COLO829 (cell line): ENCODE data around the gene PPP2R2D.
"Not testable (repeated sequence)": the region's sequence is repeated elsewhere in the genome, so short reads cannot be mapped to it uniquely, and the experiment has no call there.

Source experiments
- DNase-seq: peaks from one replicate; pipeline ENCODE4 v3.0.0; 2012; ENCODE audit warnings: low spot score

PPP2R2D gene

DNA sequence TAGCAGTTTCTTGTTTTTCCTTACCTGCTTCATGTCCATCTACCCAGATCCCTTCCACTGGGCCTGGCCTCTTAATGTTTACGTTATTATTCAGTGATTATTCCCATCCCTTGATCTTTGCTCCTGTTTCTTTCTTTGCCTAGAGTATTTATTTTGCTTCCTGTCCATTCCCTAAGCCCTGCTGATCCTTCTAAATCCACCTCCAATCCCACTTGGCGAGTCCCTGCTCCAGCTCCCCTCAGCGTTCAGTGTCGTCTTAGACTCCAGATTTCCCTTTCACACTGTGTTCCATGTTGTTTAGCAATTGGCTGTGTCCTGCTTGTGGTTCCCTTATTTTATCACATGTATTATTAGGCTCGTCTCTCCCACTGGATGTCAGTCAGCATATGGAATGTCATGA is 7.3 kb downstream of the PPP2R2D start:
- no peak for DNase-seq

DNA sequence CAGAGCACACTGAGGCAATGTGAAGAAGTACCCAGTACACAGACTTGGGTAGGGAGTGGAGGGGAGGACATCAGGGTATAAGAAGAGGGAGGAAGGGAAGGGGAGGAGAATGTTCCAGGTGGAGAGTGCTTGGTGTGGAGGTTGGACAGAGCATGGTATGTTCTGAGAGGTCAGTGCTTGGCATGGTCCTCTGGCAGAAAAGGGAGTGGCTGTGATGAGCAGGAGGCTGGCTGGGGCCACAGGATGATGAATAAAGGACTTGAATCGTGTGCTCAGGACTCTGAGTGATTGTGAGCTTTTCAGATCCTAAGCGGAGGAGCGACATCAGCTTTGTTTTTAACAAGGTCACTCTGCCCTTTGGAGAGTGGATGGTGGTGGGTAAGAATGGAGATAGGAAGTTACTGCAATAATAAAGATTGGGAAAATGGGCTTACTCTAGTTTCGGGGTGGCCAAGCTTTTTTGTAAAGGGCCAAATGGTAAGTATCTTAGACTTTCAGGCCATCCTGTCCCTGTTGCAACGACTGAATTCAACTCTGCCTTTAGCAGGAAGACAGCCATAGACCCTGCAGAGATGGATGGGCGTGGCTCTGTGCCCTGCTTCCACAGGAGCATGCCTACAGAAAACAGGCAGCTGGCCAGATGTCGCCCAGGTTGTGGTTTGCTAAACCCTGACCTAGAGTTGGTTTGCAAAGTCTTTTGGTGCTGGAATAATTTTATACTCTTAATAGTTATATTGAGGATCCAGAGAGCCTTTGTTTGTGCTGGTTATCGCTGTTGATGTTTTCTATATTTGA is 8.4 kb downstream of the PPP2R2D start:
- DNase-seq = no peak

DNA sequence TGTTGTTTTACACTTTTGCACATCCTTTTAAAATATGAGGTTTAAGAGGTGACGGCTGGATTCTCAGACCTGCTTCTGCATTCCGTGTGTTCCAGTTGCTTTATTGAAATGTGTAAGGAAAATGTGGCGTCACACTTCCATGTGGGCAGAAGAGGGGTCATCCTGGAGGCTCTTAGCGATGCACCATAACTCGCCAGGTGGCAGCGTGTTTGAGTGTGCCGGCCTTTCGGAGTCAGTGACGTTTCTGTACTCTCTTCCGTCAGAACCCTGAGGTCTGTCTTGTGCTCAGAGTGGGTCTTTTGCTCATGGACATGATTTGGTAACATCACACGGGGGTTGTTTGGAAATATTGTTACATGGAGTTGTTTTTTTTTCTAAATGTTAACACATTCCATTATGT is 9.1 kb downstream of the PPP2R2D start:
- no peak for DNase-seq

DNA sequence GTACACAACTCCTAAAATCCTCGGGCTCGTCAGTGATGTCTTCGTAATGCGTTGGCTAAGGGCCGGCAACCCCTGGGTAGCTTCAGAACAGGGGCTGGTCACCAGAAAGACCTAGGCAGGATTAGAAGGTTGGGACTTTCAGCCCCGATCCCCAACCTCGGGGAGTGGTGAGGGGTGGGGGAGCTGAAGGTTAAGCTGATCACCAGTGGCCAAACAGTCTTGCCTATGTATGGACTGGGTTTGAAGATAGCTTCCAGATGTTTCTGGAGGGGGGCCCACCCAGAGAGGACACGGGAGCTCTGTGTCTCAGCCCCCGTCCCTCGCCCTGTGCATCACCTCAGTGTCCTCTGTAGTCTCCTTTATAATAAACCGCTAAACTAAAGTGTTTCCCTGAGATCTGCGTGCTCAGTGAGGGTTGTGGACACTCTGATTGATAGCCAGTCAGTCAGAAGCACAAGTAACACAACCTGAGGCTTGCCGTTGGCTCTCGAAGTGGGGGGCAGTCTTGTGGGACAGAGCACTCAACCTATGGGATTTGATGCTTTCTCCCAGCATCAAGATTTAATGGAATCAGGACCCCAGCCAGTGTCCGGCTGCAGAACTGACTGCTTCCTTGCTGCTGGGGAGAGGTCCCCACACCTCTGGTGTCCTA is 10.0 kb downstream of the PPP2R2D start:
- DNase-seq = no peak

DNA sequence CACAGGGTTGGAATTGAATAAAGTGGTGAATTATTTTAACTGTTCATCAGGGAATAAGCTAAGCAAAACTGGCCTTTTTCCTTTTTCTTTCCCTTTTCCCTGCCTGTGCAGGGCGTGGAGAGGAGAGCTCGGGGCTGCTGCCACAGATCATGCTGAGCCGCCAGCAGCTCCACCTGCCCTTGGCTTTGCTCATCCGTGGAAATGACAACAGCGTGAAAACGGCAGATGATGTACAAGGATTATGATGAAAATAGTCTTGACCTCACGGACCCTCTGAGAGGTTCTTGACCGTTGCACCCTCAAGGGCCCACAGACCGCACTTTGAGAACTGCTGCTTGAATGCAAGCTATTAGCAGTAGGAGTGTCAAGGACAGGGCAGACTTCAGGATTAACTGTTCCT is 10.6 kb downstream of the PPP2R2D start:
- DNase-seq = no peak

DNA sequence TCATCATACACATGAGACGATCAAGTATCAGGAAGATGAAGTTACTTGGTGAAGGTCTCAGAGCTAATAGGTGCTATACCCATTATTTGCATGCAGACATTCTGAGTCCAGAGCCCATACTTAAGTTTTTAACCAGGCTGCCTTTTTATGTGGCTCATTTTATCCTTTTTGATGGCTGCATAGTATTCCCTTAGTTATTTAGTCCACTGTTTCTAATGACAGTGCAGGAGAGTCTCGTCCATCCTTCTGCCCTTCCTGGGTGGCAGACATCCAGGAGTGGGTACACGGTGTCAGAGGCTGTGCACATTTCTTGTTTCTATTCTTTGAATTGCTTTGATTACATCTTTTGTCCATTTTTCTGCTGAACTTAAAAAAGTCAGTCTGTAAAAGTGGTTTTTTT is 11.8 kb downstream of the PPP2R2D start:
- DNase-seq = no peak

DNA sequence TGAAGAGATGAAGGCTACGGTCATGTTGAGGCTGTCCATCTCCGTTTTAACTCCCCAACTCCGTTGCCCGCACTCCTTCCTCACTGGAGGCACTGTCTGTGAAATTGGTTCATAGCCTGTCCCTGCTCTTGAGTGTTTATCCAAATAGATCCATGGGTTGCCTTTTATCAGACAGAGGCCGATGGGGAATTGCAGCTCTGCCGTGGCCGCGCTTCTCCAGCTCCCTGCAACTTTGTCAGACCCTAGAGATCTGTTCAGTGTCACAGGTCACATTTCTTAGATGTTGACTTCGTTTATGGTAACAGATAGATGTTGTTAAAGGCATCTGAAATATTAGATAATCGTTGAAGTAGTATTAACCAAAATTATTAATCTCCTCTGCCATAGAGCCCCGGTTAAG is 14.7 kb downstream of the PPP2R2D start:
- DNase-seq = no peak

DNA sequence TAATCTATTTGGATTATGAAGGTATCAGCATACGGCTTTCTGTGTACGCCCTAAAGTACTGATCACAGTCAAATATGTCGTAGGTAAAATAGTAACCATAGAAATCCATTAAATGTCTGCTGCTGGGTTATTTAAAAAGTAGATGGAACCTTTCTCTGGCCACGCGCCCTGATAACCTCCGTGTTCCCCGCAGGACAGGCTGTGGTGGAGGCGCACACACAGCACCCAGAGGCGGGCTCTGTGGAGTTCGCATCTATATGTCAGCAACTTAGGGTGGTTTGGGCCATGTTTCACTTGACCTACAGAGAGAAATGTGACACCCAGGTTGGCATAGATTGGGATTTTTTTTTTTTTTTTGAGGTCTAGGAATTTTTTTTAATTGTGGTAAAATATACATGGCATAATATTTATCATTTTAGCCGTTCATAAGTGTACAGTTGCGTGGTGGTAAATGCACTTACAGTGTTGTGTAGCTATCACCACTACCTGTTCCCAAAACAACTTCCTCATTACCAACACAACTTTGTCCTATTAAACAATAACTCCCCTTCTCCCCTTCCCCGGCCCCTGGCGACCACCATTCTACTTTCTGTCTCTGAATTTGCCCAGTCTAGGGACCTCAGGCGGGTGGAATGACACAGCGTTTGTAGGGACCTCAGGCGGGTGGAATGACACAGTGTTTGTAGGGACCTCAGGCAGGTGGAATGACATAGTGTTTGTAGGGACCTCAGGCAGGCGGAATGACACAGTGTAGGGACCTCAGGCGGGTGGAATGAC is 15.4 kb downstream of the PPP2R2D start:
- no peak for DNase-seq

DNA sequence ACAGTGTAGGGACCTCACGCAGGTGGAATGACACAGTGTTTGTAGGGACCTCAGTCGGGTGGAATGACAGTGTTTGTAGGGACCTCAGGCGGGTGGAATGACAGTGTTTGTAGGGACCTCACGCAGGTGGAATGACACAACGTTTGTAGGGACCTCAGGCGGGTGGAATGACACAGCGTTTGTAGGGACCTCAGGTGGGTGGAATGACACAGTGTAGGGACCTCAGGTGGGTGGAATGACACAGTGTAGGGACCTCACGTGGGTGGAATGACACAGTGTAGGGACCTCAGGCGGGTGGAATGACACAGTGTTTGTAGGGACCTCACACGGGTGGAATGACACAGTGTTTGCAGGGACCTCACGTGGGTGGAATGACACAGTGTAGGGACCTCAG is 16.0 kb downstream of the PPP2R2D start:
- not testable (repeated sequence) for DNase-seq

DNA sequence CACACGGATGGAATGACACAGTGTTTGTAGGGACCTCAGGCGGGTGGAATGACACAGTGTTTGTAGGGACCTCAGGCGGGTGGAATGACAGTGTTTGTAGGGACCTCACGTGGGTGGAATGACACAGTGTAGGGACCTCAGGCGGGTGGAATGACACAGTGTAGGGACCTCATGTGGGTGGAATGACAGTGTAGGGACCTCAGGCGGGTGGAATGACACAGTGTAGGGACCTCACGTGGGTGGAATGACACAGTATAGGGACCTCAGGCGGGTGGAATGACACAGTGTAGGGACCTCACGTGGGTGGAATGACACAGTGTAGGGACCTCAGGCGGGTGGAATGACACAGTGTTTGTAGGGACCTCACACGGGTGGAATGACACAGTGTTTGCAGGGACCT is 16.7 kb downstream of the PPP2R2D start:
- not testable (repeated sequence) for DNase-seq

DNA sequence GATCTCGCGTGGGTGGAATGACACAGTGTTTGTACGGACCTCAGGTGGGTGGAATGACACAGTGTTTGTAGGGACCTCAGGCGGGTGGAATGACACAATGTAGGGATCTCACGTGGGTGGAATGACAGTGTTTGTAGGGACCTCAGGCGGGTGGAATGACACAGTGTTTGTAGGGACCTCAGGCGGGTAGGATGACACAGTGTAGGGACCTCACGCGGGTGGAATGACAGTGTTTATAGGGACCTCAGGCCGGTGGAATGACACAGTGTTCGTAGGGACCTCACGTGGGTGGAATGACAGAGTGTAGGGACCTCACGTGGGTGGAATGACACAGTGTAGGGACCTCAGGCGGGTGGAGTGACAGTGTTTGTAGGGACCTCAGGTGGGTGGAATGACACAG is 18.7 kb downstream of the PPP2R2D start:
- not testable (repeated sequence) for DNase-seq

DNA sequence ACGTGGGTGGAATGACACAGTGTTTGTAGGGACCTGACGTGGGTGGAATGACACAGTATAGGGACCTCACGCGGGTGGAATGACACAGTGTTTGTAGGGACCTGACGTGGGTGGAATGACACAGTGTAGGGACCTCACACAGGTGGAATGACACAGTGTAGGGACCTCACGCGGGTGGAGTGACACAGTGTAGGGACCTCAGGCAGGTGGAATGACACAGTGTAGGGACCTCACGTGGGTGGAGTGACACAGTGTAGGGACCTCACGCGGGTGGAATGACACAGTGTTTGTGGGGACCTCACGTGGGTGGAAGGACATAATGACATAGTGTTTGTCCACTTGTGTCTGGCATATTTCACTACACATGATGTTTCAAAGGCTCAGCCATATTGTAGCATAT is 19.3 kb downstream of the PPP2R2D start:
- DNase-seq = no peak

DNA sequence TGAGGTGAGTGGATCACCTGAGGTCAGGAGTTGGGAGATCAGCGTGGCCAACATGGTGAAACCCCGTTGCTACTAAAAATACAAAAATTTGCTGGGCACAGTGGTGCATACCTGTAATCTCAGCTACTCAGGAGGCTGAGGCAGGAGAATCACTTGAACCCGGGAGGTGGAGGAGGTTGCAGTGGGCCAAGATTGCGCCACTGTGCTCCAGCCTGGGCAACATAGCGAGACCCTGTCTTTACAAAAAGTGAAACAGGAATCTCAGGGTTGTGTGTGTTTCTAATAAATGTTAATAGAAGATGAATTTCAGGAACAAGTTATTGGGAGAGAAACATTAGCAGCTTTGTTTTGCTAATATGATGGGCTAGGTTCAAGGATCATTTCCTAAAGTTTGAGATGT is 19.9 kb downstream of the PPP2R2D start:
- no peak for DNase-seq

DNA sequence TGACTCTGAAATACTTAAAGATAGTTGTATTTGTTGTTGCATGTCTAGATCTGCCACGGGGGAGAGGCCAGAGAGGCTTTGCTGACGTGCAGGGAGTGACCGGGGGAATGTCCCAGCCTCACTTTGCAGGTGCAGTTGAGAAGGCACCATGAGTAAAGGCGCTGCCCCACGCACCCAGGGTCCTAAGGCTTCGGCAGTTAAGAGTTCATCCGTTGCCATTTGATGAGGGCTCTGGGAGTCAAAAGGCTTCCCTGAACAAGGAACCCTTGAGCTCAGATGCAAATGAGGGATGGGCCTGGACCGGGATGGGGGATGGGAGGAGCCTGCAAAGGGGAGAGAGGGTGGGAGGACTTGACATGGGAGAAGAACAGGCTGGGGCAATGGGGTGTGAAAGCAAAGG is 20.4 kb downstream of the PPP2R2D start:
- DNase-seq = no peak

DNA sequence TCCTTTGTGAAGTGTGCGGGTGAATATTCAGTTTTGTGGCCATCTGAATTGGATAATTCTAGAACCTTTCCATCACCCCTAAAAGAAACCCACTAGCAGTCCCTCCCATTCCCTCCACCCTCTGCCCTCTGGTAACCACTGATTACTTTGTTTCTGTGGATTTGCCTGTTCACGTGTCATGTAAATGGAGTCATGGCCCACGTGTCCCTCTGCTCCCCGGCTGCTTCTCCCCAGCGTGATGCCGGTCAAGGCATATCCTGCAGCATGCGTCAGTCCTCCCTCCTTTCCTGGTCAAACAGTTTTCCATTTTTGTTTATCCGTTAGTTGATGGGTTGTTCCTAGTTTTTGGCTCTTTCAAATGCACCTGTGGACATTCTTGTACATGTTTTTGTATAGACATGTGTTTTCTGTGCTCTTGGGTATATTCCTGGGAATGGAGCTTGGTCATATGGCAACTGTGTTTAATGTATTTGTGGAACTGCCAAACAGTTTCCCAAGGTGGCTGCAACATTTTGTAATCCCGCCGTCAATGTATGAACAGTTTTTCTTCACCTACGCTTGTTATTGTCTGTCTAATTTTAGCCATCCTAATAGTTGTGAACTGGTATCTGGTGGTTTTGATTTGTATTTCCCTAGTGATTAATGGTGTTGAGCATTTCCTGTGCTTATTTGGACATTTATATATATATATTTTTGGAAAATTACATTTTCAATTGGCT is 22.4 kb downstream of the PPP2R2D start:
- no peak for DNase-seq

DNA sequence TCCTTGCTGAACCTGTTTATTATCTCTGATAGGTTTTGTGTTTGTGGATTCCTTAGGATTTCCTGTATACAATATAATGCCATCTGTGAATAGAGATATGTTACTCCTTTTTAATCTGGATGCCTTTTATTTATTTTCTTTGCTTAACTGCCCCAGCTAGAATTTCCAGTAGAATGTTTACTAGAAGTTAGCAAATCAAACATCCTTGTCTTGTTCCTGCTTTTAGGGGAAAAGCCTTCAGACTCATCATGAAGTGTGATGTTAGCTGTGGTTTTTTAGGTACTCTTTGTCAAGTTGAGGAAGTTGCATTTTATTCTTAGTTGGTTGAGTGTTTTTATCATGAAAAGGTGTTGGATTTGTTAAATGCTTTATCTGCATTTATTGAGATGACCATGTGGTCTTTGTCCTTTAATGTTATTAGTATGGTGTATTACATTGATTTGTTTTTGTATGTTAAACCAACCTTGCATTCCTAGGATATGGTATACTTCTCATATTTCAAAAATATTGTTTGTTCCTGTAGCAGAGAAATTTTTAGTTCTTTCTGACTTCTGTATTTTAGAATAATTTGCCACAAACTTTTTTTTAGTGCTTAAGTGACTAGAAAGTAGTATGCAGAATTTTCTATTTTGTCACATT is 24.3 kb downstream of the PPP2R2D start:
- DNase-seq = no peak

DNA sequence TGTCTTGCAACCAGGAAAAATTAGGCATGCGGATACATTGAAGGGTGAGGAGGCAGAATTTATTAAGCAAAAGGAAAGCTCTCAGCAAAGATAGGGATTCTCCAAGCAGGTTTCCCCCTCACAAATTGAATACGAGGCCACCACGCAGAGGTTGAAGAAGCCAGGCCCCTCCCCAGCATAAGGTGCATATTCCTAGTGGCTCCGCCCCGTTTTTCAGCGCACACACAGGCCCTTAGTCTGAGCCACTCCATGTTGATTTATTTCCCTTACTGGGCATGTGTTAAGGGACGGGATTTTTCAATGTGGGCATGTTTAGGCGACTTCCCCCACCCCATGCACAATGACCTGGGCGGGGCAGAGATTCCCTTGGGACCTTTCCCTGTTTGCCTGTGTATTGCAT is 24.9 kb downstream of the PPP2R2D start:
- DNase-seq = no peak

DNA sequence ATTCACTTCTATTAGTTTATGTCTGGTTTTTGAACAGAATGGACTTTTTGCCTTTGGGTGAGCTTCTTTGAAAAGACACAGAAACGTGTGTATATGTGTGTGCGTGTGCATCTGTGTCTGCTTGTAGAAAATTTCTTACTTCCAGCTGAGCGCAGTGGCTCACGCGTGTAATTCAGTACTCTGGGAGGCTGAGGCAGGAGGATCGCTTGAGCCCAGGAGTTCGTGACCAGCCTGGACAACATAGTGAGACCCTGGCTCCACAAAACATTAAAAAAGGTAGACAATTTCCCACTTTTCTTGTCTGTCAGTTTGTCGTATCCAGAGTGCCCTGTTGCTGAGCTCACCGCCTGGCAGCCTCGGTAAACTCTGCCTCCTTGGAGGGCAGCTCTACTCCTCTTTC is 25.4 kb downstream of the PPP2R2D start:
- no peak for DNase-seq

DNA sequence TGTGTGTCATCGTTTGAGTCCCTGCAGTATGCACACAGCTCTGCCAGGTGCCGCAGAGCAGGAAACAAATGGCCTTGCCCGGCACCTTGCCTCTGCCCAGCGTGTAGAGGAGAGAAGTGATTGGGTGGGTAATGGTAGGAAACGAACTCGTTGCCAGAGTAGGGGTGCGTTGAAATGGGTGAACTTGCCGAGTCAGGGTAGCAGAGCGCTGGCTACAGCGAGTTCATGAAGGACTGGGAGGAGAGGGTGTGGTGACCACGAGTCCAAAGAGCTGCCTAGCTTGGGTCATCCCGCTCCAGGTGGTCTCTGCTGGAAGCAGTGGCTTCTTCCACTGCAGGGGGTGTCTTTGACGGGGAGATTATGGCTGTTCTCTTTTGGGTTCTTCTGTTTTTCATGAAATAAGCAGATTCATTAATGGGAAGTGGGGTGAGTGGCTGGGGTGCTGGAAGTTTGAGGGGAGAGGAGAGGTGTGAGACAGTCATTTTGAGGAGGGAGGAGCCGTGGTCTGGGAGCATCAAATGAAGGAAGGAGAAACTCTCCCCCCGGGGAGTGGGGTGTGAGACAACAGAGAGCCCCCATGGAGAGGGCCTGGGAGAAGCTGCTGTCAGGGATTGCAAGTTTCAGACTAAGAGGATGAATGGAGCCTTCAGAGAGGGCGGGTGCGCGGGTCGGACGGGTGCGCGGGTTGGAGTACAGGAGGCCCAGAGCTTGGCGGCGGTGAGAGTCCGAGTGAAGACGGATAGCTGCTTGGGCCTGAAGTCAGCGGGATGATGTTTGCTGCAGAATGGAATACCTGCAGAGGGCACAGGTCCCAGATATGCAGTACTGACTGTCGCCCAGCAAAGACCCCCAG is 26.2 kb downstream of the PPP2R2D start:
- no peak for DNase-seq

DNA sequence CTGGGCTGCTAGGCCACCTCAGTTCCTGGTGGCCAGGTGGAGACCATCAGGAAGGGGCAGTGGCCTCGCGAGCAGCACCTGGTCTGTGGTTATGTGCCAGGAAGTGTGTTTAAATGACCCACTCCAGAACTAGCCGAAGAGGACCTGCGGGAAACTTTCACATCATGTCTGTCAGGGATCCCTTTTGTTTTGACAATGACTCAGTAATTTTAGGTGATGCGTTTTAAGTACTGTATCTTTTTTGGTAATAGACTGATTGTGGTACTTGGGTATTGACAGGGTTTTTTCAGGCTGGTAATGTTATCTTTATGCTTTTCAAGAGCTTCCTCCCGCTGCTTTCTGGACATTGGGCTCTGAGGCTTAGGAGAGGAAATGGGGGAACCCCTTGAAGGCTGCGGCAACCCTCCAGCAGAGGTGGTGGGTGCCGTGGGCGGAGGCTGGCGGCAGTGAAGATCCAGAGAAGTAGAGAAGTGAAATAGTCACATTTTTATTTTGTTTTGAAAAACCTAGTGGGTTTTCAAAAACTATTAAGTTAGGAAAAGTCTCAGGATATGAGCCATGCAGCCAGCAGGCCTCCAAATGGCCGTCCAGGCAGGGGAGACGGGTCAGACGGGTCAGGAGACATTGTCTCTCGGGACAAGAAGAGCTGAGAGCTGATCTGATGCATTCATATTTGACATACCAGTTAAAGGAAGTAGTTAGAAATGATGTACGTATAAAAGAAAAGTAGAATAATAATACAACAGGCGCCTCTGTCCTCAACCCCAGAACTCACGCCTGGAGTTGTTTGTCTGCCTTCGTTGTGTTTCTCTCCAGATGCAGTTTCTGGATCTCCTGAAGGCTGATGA is 27.7 kb downstream of the PPP2R2D start:
- no peak for DNase-seq
